ENCODE data around the gene KRT33B. TPM values are rescaled to one million over a fixed set of nuclear protein-coding genes. Genes with fewer than 3 reads are reported as not detected.

Gene KRT33B
- total and polyA plus RNA-seq, 2 of the 8 experiments (the other 6 are each of a cell fraction or from before 2014, with no cell fraction given): not detected

DNA sequence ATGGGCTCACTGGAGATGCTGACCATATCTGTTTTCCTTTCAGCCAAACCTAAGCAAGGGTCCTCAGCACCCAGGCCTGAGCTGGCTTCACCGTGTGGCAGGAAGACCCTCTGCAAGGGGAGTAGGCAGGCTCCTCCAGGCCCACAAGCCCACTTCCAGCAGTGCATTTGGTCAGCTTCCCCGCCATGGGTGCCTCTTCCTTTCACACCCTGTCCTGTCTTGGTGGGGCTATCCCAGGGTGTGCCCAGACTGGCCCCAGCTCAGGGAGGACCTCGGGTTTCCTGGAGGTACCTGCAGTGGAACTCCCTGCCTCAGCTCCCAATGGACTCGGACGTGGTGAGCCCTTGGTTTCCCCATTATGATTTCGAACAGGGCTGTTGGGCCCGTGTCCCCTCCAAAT is 41.4 kb downstream of the KRT33B start:
- no peak for FAIRE-seq
- no peak overlapping the region for H3K23ac ChIP-seq (ENCODE audit: insufficient read length)
- no peak overlapping the region for H2BK15ac ChIP-seq (ENCODE audit: low read length)
- H3K9ac ChIP-seq (replicated peaks in 1 of 4; ENCODE audit: extremely low read depth in 1 of 4, low read depth in 3 of 4, low read length in 3 of 4): no peak overlapping the region
- no peak overlapping the region for H3K18ac ChIP-seq (ENCODE audit: extremely low read depth, low read length)
- H2BK5ac ChIP-seq (ENCODE audit: low read depth, low read length): no peak overlapping the region
- no peaks in the 10 kb centered on the region for H3K79me1 ChIP-seq (ENCODE audit: low read depth, low read length)
- H2BK20ac ChIP-seq (ENCODE audit: low read length): no peak overlapping the region
- H4K8ac ChIP-seq (ENCODE audit: extremely low read depth, insufficient read depth, low read length): no peak overlapping the region
- 91% methylated on average over 7 of the region's 7 CpGs; no CpG with 5 or more reads in 1 of the 2 experiments for WGBS, 2 experiments (ENCODE audit: extremely low coverage in 1 of 2, insufficient coverage in 1 of 2, insufficient read length in 1 of 2, insufficient replicate concordance in 2 of 2, low coverage in 1 of 2, low lambda C conversion rate in 2 of 2, missing lambda C conversion rate in 1 of 2)
- no peaks in the 10 kb centered on the region for H3K9me3 ChIP-seq (ENCODE audit: insufficient read depth in 2 of 2, low read depth in 1 of 2, low read length in 1 of 2)
- no peak overlapping the region for H2BK120ac ChIP-seq (replicated peaks; ENCODE audit: low read depth, low read length)
- H3K4me2 ChIP-seq (ENCODE audit: insufficient read depth in 1 of 2, low read depth in 2 of 2, low read length in 2 of 2): no peak overlapping the region
- no peak overlapping the region for H3K56ac ChIP-seq (replicated peaks; ENCODE audit: insufficient read length, low read depth, low read length)
- H3K4ac ChIP-seq (replicated peaks; ENCODE audit: insufficient read length, low read depth, low read length): no peak overlapping the region
- no peak overlapping the region for H4K91ac ChIP-seq (replicated peaks; ENCODE audit: insufficient read length, low read length)
- no peak overlapping the region for H2AK5ac ChIP-seq (ENCODE audit: low read depth, low read length)
- no peak overlapping the region for H2BK12ac ChIP-seq (ENCODE audit: low read depth, low read length)
- no peaks in the 10 kb centered on the region for H3K23me2 ChIP-seq (ENCODE audit: low read depth, low read length)
- no peak for TF ChIP-seq YY1 (IDR thresholded peaks at IDR 0.05; ENCODE audit: low read depth, low read length)
- no peak for TF ChIP-seq RXRA (IDR thresholded peaks at IDR 0.05; ENCODE audit: insufficient read depth, low read depth, low read length)
- TF ChIP-seq POLR2A (IDR thresholded peaks at IDR 0.05; ENCODE audit: control extremely low read depth in 1 of 2, low read depth in 2 of 2, low read length in 2 of 2): no peak
- no peak for TF ChIP-seq JUN (IDR thresholded peaks at IDR 0.05; ENCODE audit: low read depth, low read length)
- TF ChIP-seq FOSL1 (IDR thresholded peaks at IDR 0.05; ENCODE audit: insufficient read depth, low read depth, low read length): no peak
- no peak for TF ChIP-seq TCF12 (IDR thresholded peaks at IDR 0.05; ENCODE audit: low read depth, low read length)
- no peak for TF ChIP-seq POU5F1 (IDR thresholded peaks at IDR 0.05; ENCODE audit: low read depth, low read length)
- TF ChIP-seq, protein P1, sequence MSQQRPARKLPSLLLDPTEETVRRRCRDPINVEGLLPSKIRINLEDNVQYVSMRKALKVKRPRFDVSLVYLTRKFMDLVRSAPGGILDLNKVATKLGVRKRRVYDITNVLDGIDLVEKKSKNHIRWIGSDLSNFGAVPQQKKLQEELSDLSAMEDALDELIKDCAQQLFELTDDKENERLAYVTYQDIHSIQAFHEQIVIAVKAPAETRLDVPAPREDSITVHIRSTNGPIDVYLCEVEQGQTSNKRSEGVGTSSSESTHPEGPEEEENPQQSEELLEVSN (IDR thresholded peaks at IDR 0.05): no peak
- TF ChIP-seq, protein P2, sequence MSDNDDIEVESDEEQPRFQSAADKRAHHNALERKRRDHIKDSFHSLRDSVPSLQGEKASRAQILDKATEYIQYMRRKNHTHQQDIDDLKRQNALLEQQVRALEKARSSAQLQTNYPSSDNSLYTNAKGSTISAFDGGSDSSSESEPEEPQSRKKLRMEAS (IDR thresholded peaks at IDR 0.05): no peak
- TF ChIP-seq CHD2 (IDR thresholded peaks at IDR 0.05; ENCODE audit: low read length): no peak
- TF ChIP-seq ASH2L (IDR thresholded peaks at IDR 0.05; ENCODE audit: low read length): no peak
- no peak for TF ChIP-seq SRF (IDR thresholded peaks at IDR 0.05; ENCODE audit: low read depth, low read length)
- TF ChIP-seq EGR1 (IDR thresholded peaks at IDR 0.05; ENCODE audit: borderline replicate concordance, low read depth, low read length): no peak
- TF ChIP-seq CBX5 (IDR thresholded peaks at IDR 0.05; ENCODE audit: low read depth, low read length): no peak
- TF ChIP-seq RBBP5 (IDR thresholded peaks at IDR 0.05; ENCODE audit: borderline replicate concordance, low read depth, low read length): no peak
- no peaks in the 10 kb centered on the region for H3K79me2 ChIP-seq (ENCODE audit: control insufficient read depth in 1 of 2, insufficient read depth in 2 of 2, low read length in 2 of 2)
- ChIA-PET CTCF (ENCODE audit: partially characterized antibody) (interaction anchor here (0.8 to 3.3 kb wide), 13 partner anchors 9 to 471 kb away, joined by 3 to 27 read pairs (median 4); partner anchors contain the start of genes KRT33A and KRTAP17-1), POLR2A (ENCODE audit: partially characterized antibody) (interaction anchor here (1.1 kb wide), 1 partner anchor 471 kb away, joined by 3 read pairs; no protein-coding TSS in a partner anchor)
- H3K14ac ChIP-seq (ENCODE audit: insufficient read length): no peak overlapping the region
- no peak overlapping the region for H3K4me3 ChIP-seq (ENCODE audit: extremely low read depth in 1 of 4, insufficient read depth in 2 of 4, low read depth in 3 of 4, low read length in 4 of 4)
- no peak for DNase-seq (ENCODE audit: low read depth in 1 of 2, low spot score in 2 of 2)
- no peak overlapping the region for H2AFZ ChIP-seq (ENCODE audit: low read length)
- H4K20me1 ChIP-seq (replicated peaks in 1 of 2; ENCODE audit: control insufficient read depth in 1 of 2, insufficient read depth in 2 of 2, low read length in 2 of 2): no peaks in the 10 kb centered on the region
- H3K4me1 ChIP-seq (replicated peaks in 1 of 4; ENCODE audit: control insufficient read depth in 3 of 4, insufficient read depth in 4 of 4, low read length in 3 of 4): no peaks in the 10 kb centered on the region; a peak in 1 of 7 replicates
- H4K5ac ChIP-seq (ENCODE audit: insufficient read length, low read depth, low read length): no peak overlapping the region
- H3K36me3 ChIP-seq (ENCODE audit: control insufficient read depth in 2 of 4, insufficient read depth in 4 of 4, low read length in 3 of 4): no peaks in the 10 kb centered on the region
- no peaks in the 10 kb centered on the region for H3K27me3 ChIP-seq (replicated peaks in 1 of 4; ENCODE audit: control insufficient read depth in 3 of 4, extremely low read depth in 1 of 4, insufficient read depth in 3 of 4, low read length in 3 of 4)
- no peak overlapping the region for H3K27ac ChIP-seq (ENCODE audit: low read depth, low read length)
